22Rv1 (cell line): ENCODE measurements around the gene SLC1A6.
"Not testable (repeated sequence)": the region's sequence is repeated elsewhere in the genome, so short reads cannot be mapped to it uniquely, and the experiment has no call there.

Experiments used
- H3K27ac ChIP-seq: fragments of 450-650 bp; 2 replicates; pipeline ENCODE4 v1.5.1; 2017
- CTCF ChIP-seq: fragments of 450-650 bp; IDR thresholded peaks from 2 replicates; pipeline ENCODE4 v1.5.1; 2017; ENCODE audit warnings: mild to moderate bottlenecking
- ZFX ChIP-seq: fragments of 450-650 bp; IDR thresholded peaks from 2 replicates; pipeline ENCODE4 v1.6.1; 2017; ENCODE audit warnings: antibody characterized with exemption, borderline replicate concordance

Gene SLC1A6

GRCh38 chr19:14979476-14980255 is at the start of gene SLC1A6:
TSS of gene SLC1A6 (minus strand) at chr19:14979864. CDS start at chr19:14972910, 6,954 bp downstream.
- H3K27ac ChIP-seq = no peak within 1 kb of the TSS
- no peak for TF ChIP-seq CTCF
- no peak for TF ChIP-seq ZFX

DNA sequence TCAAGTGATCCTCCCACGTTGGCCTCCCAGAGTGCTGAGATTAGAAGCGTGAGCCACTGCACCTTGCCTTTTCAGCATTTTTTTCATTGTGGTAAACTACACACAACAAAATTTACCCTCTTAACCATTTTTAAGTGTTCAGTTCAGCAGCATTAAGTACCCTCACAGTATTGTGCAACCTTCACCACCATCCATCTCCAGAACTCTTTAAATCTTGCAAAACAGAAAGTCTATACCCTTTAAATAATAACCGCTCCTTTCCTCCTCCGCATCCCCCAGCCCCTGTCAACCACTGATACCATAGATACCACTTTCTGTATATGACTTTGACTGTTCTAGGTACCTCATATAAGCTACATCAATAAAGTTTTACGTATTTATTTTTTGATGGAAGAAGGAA is 48.8 kb upstream of the SLC1A6 start:
- no peak for TF ChIP-seq ZFX
- H3K27ac ChIP-seq = no peak overlapping the region

- no peak overlapping the region for H3K27ac ChIP-seq
Observed at GRCh38 chr19:15025217-15025616, 45.6 kb upstream of the SLC1A6 start.

GRCh38 chr19:15022752-15023151 is 43.1 kb upstream of the SLC1A6 start:
- TF ChIP-seq ZFX (no peak), CTCF (no peak)
- H3K27ac ChIP-seq = no peak overlapping the region

More at GRCh38 chr19:15025217-15025616, 45.6 kb upstream of the SLC1A6 start:
- TF ChIP-seq CTCF (peak; percentile 57), ZFX (no peak)

DNA sequence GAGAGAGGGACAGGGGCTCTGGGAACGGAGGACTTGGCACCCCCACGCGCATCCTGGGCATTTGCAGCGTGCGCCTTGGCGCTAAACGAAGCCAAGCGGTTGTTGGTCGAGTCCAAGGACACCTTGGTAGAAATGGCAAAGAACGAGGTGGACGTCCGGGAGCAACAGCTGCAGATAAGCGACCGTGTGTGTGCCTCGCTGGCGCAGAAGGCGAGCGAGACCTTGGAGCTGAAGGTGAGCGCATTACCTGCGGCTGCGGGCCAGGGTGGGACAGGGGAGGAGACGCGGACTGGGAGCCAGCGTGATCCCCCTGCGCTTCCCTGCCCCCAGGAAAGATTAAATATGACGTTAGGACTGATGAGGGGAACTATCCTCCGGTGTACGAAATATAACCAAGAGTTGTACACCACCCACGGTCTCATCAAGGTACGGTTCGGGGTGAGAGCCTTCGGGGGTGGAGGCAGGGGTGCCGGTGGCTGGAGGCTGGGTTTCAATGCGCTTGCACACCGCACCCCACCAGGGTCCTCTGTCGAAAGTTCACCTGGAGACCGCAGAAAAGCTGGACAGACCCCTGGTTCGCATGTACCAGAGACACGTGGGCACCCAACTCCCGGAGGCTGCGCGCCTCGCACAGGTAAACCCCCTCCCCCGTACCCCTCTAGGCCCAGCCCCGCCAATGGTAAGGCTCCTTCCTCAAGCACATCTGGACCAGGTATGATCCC is 41.8 kb upstream of the SLC1A6 start:
- TF ChIP-seq ZFX (no peak), CTCF (no peak)
- no peak overlapping the region for H3K27ac ChIP-seq

DNA sequence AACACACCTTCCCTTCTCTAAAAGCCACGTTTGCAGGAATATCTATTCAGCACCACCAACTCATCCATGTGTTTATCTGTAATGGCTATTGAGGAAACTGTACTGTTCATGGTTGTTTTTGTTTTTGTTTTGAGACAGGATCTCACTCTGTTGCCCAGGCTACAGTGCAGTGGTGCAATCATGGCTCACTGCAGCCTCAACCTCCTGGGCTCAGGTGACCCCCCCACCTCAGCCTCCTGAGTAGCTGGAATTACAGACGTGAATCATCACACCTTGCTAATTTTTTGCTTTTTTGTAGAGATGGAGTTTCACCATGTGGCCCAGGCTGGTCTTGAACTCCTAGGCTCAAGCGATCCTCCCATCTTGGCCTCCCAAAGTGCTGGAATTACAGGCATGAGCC is 39.2 kb upstream of the SLC1A6 start:
- not testable (repeated sequence) for H3K27ac ChIP-seq

DNA sequence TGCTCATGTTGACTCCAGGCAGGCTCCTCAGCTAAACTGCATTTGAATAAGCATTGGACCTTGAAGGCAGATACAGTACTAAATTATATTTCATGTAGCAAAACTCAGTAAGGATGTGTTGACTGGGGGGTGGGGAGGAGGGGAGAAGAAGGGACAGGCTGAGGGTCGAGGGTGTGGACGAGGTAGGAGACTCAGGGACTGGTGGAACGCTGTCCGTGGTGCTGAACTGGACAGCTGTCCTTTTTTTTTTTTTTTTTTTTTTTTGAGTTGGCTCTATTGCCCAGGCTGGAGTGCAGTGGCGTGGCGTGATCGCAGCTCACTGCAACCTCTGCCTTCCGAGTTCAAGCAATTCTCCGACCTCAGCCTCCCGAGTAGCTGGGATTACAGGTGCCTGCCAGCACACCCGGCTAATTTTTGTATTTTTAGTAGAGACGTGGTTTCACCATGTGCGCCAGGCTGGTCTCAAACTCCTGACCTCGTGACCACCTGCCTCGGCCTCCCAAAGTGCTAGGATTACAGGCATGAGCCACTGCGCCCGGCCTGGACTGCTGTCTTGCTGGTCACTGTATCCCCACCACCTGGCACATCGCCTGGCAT is 36.4 kb upstream of the SLC1A6 start:
- no peak for TF ChIP-seq CTCF
- TF ChIP-seq ZFX = no peak
- H3K27ac ChIP-seq = no peak overlapping the region

- TF ChIP-seq CTCF (no peak), ZFX (no peak)
- no peak overlapping the region for H3K27ac ChIP-seq
Observed at GRCh38 chr19:15014579-15014978, 34.9 kb upstream of the SLC1A6 start.
